Ovary (tissue), 3 donors: ENCODE data around the gene CCDC71.
A peak's percentile ranks its signal among the peaks of the same experiment; 100 is the strongest.

Source experiments
- EP300 ChIP-seq: sonication (generic); formaldehyde crosslinking; IDR thresholded peaks from one replicate; pipeline ENCODE4 v1.6.1; 2017; ENCODE audit warnings: antibody characterized with exemption
- POLR2A ChIP-seq: fragments of 450-650 bp; IDR thresholded peaks from one replicate; pipeline ENCODE4 v1.6.1; 2017; ENCODE audit warnings: antibody characterized with exemption, mild to moderate bottlenecking, moderate library complexity
- TF ChIP-seq, protein P1 (sequence below), 3 donors: fragments of 450-650 bp in 2 of 3; fragments of 200-600 bp in 1 of 3; IDR thresholded peaks; one replicate each; pipeline versions ENCODE4 v1.5.1 to v1.8.0; 2016 to 2022; ENCODE audit warnings: antibody characterized with exemption in 3 of 3, mild to moderate bottlenecking in 1 of 3
- donor health status: DM: no; HTN: no; CAD: no.

DNA sequence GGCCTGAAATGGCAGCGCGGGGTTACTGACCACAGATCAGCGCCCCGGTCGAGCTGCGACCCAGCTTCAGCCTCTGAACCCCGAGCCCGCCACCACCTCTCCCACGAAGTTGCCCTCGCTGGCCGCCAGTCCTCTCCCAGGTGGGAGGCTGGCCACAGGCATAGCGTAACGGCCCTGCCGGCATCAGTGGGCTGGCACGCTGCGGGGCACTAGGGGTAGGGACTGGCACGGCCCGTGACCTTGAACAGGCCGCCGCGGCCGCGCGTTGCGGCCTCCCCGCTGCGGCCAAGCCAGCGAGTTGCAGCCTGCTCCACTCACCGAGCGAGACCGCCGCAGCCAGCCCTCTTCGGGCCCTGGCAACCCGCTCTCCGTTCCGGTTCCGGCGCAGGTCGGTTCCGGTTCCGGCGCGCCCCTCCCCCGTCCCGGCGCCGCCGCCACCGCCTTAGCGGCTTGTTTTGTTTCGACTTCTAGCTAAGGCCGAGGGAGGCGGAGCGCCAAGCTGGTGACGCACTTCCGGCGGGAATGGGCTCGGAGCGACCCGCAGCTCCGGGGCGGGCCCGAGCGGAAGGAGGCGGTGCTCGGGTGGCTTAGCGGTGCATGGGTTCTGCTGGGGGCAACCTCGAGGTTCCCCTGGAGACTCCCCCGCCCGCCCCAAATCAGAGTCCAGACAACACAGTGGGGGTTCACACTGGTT, 45.5 kb downstream of the CCDC71 start, which contains the start of gene USP19:
- TF ChIP-seq, protein P1, sequence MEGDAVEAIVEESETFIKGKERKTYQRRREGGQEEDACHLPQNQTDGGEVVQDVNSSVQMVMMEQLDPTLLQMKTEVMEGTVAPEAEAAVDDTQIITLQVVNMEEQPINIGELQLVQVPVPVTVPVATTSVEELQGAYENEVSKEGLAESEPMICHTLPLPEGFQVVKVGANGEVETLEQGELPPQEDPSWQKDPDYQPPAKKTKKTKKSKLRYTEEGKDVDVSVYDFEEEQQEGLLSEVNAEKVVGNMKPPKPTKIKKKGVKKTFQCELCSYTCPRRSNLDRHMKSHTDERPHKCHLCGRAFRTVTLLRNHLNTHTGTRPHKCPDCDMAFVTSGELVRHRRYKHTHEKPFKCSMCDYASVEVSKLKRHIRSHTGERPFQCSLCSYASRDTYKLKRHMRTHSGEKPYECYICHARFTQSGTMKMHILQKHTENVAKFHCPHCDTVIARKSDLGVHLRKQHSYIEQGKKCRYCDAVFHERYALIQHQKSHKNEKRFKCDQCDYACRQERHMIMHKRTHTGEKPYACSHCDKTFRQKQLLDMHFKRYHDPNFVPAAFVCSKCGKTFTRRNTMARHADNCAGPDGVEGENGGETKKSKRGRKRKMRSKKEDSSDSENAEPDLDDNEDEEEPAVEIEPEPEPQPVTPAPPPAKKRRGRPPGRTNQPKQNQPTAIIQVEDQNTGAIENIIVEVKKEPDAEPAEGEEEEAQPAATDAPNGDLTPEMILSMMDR (IDR thresholded peaks at IDR 0.05): no peak
- peak; percentile 75 for TF ChIP-seq POLR2A
- TF ChIP-seq EP300: no peak
